Kidney (tissue), 14 donors: Measurements from ENCODE around the gene CPT2. TPM values are rescaled to one million over a fixed set of nuclear protein-coding genes. Genes with fewer than 3 reads are reported as not detected.

Experiments
- DNase-seq, 5 donors: peaks; one replicate each; pipeline ENCODE4 v3.0.0-alpha.2; 2013 to 2020
- FAIRE-seq: peaks from 2 replicates; lab custom pipeline; 2012; peaks lifted over from hg19 to GRCh38; lab: Jason Lieb, UNC
- H3K27ac ChIP-seq, 2 donors: one replicate each; pipeline ENCODE4 v1.7.0; 2013; ENCODE audit warnings: low read depth in 2 of 2, low read length in 2 of 2, inconsistent platforms in 1 of 2
- H3K27me3 ChIP-seq: one replicate; pipeline ENCODE4 v1.7.1; 2013; ENCODE audit warnings: low read length, inconsistent platforms; ENCODE audit not compliant: control insufficient read depth, insufficient read depth
- H3K36me3 ChIP-seq, 3 donors: one replicate each; pipeline versions ENCODE4 v1.7.0 to v1.7.1; 2013; ENCODE audit warnings: low read length in 3 of 3, control low read depth in 1 of 3, inconsistent platforms in 1 of 3; ENCODE audit not compliant: insufficient read depth in 3 of 3, control insufficient read depth in 2 of 3
- H3K4me1 ChIP-seq, 3 donors: one replicate each; pipeline versions ENCODE4 v1.7.0 to v1.7.1; 2013; ENCODE audit warnings: low read length in 3 of 3, inconsistent platforms in 1 of 3, low read depth in 1 of 3; ENCODE audit not compliant: control insufficient read depth in 2 of 3, insufficient read depth in 2 of 3
- H3K4me3 ChIP-seq, 3 donors: one replicate each; pipeline versions ENCODE4 v1.7.0 to v1.8.1; 2013; ENCODE audit warnings: low read length in 3 of 3, control low read depth in 1 of 3, inconsistent platforms in 1 of 3
- H3K9ac ChIP-seq, 3 donors: one replicate each; pipeline versions ENCODE4 v1.7.0 to v1.7.1; 2013; ENCODE audit warnings: low read length in 3 of 3, control low read depth in 1 of 3, inconsistent platforms in 1 of 3
- H3K9me3 ChIP-seq, 3 donors: one replicate each; pipeline versions ENCODE4 v1.7.0 to v1.7.1; 2013; ENCODE audit warnings: low read length in 3 of 3, control low read depth in 1 of 3, inconsistent platforms in 1 of 3; ENCODE audit not compliant: control insufficient read depth in 2 of 3, insufficient read depth in 1 of 3
- intact Hi-C: fragments of 100-400 bp; cut with DNase I; formaldehyde crosslinking; loops from one replicate; pipeline ENCODE4 v1.11.1; 2022
- polyA plus RNA-seq: library from polyadenylated mRNA; stranded (reverse); fragments of 350-450 nt; fragmentation: Illumina TruSeq; extraction: RNeasy Lipid Tissue Mini Kit (QIAGEN cat#74804); gene quantifications from one replicate; pipeline ENCODE4 v1.2.3, GENCODE V29; 2014; ENCODE audit warnings: low read depth, low replicate concordance; ENCODE audit not compliant: insufficient read depth
- total RNA-seq: library from RNA; stranded (reverse); fragmentation: NEBNext Ultra II Directional; extraction: Animal tissue kit (Norgen Biotek cat#: 25700); gene quantifications from one replicate; pipeline ENCODE4 v1.2.1, GENCODE V29; 2021
- TF ChIP-seq, protein P1 (sequence below): IDR thresholded peaks from 3 replicates; pipeline ENCODE4 v1.5.1; 2012; ENCODE audit warnings: mild to moderate bottlenecking, moderate library complexity, borderline replicate concordance; ENCODE audit not compliant: insufficient read depth; ENCODE audit errors: extremely low read depth
- donor health status: control.
- donor health status: control.
- donor health status: control.
- donor health status: control.
- donor health status: control.
- donor health status: DM: yes; HTN: yes; CAD: no.
- donor health status: Normal renal cell carcinoma (clear cell type).

The CPT2 gene
- total and polyA plus RNA-seq, 2 donors from 2014 or later: 24.2 to 57.7 TPM

DNA sequence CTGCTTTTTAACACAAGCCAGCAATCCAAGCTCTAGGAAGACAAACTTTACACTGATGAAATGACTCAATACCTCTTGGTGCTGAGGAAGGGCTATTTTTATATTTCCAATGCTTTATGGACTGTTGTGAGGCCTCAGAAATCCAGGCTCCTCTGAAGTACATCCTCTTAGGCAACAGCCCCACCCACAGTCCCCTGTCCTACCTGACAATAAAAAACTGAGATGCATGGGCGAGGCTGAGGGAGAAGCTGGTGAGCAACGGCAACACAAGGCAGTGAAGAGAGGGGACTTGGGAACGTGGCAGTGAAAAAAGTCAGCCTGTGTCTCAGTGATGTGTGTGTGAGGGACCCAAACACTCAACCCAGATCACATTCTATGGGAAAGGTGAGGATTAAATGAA lies 10.1 kb upstream of the CPT2 start:
- no peak for FAIRE-seq
- no peaks in the 10 kb centered on the region for H3K27me3 ChIP-seq

DNA sequence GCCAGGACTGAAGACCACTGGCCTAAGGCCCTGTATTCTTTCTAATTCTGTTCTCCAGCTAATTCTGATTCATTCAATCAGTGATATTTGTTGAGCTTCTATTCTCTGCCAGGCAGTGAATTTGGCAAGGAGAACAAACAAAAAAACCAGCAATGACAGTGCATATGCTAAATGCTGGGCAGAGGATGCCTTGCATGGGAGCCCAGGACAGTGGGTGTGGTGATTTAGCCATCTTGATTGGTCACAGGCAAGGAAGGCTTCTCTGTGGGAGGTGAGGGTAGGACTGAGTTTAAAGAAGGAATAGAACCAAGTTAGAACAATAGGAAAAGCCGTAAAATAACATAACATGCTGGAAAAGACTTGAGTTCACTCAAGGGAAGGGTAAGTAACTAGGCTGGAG lies 9.2 kb upstream of the CPT2 start:
- intact Hi-C loops: no loop called here
- Histone ChIP-seq H3K9ac (no peak overlapping the region), H3K4me1 (peaks cover 0 to 7% (median 4%) of the 10 kb centered on the region in 3 donors), H3K9me3 (no peaks in the 10 kb centered on the region), H3K27me3 (no peaks in the 10 kb centered on the region), H3K27ac (no peak overlapping the region), H3K36me3 (no peaks in the 10 kb centered on the region), H3K4me3 (no peak overlapping the region)
- DNase-seq: no peak
- TF ChIP-seq, protein P1, sequence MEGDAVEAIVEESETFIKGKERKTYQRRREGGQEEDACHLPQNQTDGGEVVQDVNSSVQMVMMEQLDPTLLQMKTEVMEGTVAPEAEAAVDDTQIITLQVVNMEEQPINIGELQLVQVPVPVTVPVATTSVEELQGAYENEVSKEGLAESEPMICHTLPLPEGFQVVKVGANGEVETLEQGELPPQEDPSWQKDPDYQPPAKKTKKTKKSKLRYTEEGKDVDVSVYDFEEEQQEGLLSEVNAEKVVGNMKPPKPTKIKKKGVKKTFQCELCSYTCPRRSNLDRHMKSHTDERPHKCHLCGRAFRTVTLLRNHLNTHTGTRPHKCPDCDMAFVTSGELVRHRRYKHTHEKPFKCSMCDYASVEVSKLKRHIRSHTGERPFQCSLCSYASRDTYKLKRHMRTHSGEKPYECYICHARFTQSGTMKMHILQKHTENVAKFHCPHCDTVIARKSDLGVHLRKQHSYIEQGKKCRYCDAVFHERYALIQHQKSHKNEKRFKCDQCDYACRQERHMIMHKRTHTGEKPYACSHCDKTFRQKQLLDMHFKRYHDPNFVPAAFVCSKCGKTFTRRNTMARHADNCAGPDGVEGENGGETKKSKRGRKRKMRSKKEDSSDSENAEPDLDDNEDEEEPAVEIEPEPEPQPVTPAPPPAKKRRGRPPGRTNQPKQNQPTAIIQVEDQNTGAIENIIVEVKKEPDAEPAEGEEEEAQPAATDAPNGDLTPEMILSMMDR: no peak
- FAIRE-seq: no peak

More for the DNA sequence above, 10.1 kb upstream of the CPT2 start:
- H3K36me3 ChIP-seq: no peaks in the 10 kb centered on the region
- TF ChIP-seq, protein P1: no peak
- H3K27ac ChIP-seq: no peak overlapping the region
- H3K9me3 ChIP-seq: no peaks in the 10 kb centered on the region
- intact Hi-C loops: no loop called here
- DNase-seq: no peak
- no peak overlapping the region for H3K9ac ChIP-seq
- H3K4me1 ChIP-seq: peaks cover 0 to 7% (median 5%) of the 10 kb centered on the region in 3 donors
- no peak overlapping the region for H3K4me3 ChIP-seq

DNA sequence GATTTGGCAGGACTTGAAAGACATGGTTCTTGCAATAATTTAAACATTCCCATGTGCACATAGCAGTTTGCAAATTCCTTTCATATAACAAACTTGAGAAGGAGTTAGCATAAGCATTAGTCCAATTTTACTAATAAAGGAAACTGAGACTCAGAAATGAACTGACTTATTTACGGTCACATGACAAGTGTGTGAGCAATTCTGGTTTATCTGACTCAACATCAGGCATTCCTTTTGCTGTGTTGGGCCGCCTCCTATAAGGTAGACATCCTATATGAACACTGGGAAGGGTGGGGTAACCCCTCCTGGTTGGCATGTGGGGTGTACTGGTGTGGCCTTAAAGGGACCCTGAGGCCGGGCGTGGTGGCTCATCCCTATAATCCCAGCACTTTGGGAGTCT lies 8.5 kb upstream of the CPT2 start:
- no peaks in the 10 kb centered on the region for H3K9me3 ChIP-seq
- TF ChIP-seq, protein P1: no peak
- no peaks in the 10 kb centered on the region for H3K36me3 ChIP-seq
- no peak overlapping the region for H3K4me3 ChIP-seq
- no peak for DNase-seq
- H3K27me3 ChIP-seq: no peaks in the 10 kb centered on the region
- H3K4me1 ChIP-seq: peaks cover 0 to 2% (median 2%) of the 10 kb centered on the region in 3 donors
- no peak for FAIRE-seq
- intact Hi-C loops: no loop called here
- H3K27ac ChIP-seq: no peak overlapping the region
- no peak overlapping the region for H3K9ac ChIP-seq

DNA sequence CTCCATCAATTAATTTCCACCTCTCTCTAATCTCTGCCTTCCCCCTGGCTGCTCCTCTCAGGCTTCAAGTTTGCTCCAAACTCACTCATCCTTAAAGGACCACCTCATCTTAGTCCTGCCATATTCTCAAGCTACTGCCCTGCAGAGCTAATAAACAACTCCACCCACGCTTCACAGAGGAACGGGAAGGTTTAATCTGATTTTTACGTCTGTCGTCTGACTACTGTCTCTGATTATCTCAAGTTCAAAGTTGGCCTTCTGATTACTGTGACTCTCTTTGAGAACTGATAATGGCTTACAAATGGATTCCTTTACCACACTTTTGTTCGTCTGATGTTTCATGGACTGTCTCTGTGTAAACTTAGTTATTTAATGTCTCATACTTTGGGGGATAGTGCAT lies 7.6 kb upstream of the CPT2 start:
- DNase-seq (no peak), FAIRE-seq (no peak)
- no peaks in the 10 kb centered on the region for H3K9me3 ChIP-seq
- no peaks in the 10 kb centered on the region for H3K36me3 ChIP-seq
- H3K4me1 ChIP-seq: peaks cover 0 to 2% (median 0%) of the 10 kb centered on the region in 3 donors
- H3K27ac ChIP-seq: no peak overlapping the region
- no peak overlapping the region for H3K9ac ChIP-seq
- intact Hi-C loops: no loop called here
- H3K27me3 ChIP-seq: no peaks in the 10 kb centered on the region
- TF ChIP-seq, protein P1: no peak
- H3K4me3 ChIP-seq: no peak overlapping the region
